ENCODE results near the gene ZXDC.

Gene ZXDC

GRCh38 chr3:126476166-126477060, 722 bp upstream of the ZXDC start:
- DNase-seq (ENCODE audit: low read depth, low spot score) = no peak
- Histone ChIP-seq H3K27ac (peak overlapping the region; percentile 64; the same call in 1 of the 2 replicates), H3K9me3 (ENCODE audit: low read depth, low read length) (no peaks in the 10 kb centered on the region), H3K9ac (ENCODE audit: insufficient read length) (peak overlapping the region; percentile 62), H3K4me3 (peak overlapping the region; percentile 78), H3K36me3 (ENCODE audit: insufficient read depth, low read length) (peaks cover 22% of the 10 kb centered on the region)
- TF ChIP-seq POLR2AphosphoS5 (IDR thresholded peaks at IDR 0.05; ENCODE audit: borderline replicate concordance, low read depth, low read length) = peak; percentile 71
- no peak for TF ChIP-seq EZH2 (IDR thresholded peaks at IDR 0.05)
- no peak for TF ChIP-seq FOXP2 (optimal IDR thresholded peaks at IDR 0.05; ENCODE audit: control extremely low read depth, extremely low read length, insufficient read depth)

GRCh38 chr3:126474498-126475412, 936 bp downstream of the ZXDC start:
- Histone ChIP-seq H3K9me3 (ENCODE audit: low read depth, low read length) (no peaks in the 10 kb centered on the region), H3K27ac (no peak overlapping the region), H3K4me3 (peak overlapping the region; percentile 81), H3K9ac (ENCODE audit: insufficient read length) (peak overlapping the region; percentile 86), H3K36me3 (ENCODE audit: insufficient read depth, low read length) (peaks cover 38% of the 10 kb centered on the region)
- DNase-seq (ENCODE audit: low read depth, low spot score) = no peak
- TF ChIP-seq FOXP2 (optimal IDR thresholded peaks at IDR 0.05; ENCODE audit: control extremely low read depth, extremely low read length, insufficient read depth) (no peak), POLR2AphosphoS5 (IDR thresholded peaks at IDR 0.05; ENCODE audit: borderline replicate concordance, low read depth, low read length) (no peak), EZH2 (IDR thresholded peaks at IDR 0.05) (no peak)

- Histone ChIP-seq H3K4me3 (peak overlapping the region; percentile 81), H3K9ac (ENCODE audit: insufficient read length) (peak overlapping the region; percentile 86), H3K9me3 (ENCODE audit: low read depth, low read length) (no peaks in the 10 kb centered on the region), H3K27ac (no peak overlapping the region; the same call in 1 of the 2 replicates), H3K36me3 (ENCODE audit: insufficient read depth, low read length) (peaks cover 51% of the 10 kb centered on the region)
- no peak for DNase-seq (ENCODE audit: low read depth, low spot score)
- TF ChIP-seq POLR2AphosphoS5 (IDR thresholded peaks at IDR 0.05; ENCODE audit: borderline replicate concordance, low read depth, low read length) (no peak), EZH2 (IDR thresholded peaks at IDR 0.05) (no peak), FOXP2 (optimal IDR thresholded peaks at IDR 0.05; ENCODE audit: control extremely low read depth, extremely low read length, insufficient read depth) (no peak)
Observed at GRCh38 chr3:126473292-126474168, 2.2 kb downstream of the ZXDC start.

DNA sequence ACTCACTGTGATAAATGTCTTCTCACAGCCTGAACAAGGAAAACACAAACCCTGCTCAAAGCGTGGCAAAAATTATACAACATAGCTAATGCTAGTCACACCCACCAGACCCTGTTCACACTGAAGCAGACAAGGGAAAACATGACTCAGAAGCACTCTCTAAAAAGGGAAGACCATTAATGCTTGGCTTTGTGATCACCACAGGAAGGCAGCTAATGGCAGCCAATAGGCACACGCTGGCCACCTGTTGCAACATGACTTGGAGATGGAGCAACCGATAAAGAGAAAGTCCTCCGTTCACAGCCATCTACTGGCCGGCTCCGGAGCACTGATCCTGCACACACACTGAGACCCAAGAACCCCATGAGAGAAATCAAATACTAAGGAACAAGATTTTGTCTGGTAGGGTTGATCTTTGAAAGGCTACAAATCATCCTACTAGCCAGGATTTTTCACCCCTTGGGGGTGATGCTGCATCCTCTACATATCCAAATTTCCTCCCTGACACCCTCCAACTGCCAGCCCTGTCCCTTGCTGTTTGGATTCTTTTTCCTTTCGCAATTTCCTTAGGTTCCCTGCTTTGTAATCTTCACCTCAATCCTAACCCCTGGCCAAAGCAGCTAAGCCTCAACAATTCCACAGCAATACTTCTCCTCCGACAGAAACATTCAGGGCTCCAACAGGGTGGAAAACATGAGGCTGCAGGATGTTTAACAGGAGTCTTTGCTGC, 3.2 kb downstream of the ZXDC start:
- no peaks in the 10 kb centered on the region for H3K9me3 ChIP-seq (ENCODE audit: low read depth, low read length)
- DNase-seq (ENCODE audit: low read depth, low spot score) = no peak
- H3K9ac ChIP-seq (ENCODE audit: insufficient read length) = peak overlapping the region; percentile 86
- peak overlapping the region; percentile 81 for H3K4me3 ChIP-seq
- TF ChIP-seq FOXP2 (optimal IDR thresholded peaks at IDR 0.05; ENCODE audit: control extremely low read depth, extremely low read length, insufficient read depth) (no peak), EZH2 (IDR thresholded peaks at IDR 0.05) (no peak)
- H3K27ac ChIP-seq = 0 out of 2 replicates have a peak overlapping the region, but pooled peaks have one; percentile 1
- H3K36me3 ChIP-seq (ENCODE audit: insufficient read depth, low read length) = peaks cover 61% of the 10 kb centered on the region

GRCh38 chr3:126469479-126469878, 6.2 kb downstream of the ZXDC start:
- no peak for TF ChIP-seq FOXP2 (optimal IDR thresholded peaks at IDR 0.05; ENCODE audit: control extremely low read depth, extremely low read length, insufficient read depth)
- no peak for TF ChIP-seq EZH2 (IDR thresholded peaks at IDR 0.05)
- TF ChIP-seq POLR2AphosphoS5 (IDR thresholded peaks at IDR 0.05; ENCODE audit: borderline replicate concordance, low read depth, low read length) = no peak
- no peak overlapping the region for H3K4me3 ChIP-seq
- H3K36me3 ChIP-seq (ENCODE audit: insufficient read depth, low read length) = peaks cover 91% of the 10 kb centered on the region
- H3K9me3 ChIP-seq (ENCODE audit: low read depth, low read length) = no peaks in the 10 kb centered on the region
- no peak for DNase-seq (ENCODE audit: low read depth, low spot score)
- no peak overlapping the region for H3K27ac ChIP-seq
- no peak overlapping the region for H3K9ac ChIP-seq (ENCODE audit: insufficient read length)

DNA sequence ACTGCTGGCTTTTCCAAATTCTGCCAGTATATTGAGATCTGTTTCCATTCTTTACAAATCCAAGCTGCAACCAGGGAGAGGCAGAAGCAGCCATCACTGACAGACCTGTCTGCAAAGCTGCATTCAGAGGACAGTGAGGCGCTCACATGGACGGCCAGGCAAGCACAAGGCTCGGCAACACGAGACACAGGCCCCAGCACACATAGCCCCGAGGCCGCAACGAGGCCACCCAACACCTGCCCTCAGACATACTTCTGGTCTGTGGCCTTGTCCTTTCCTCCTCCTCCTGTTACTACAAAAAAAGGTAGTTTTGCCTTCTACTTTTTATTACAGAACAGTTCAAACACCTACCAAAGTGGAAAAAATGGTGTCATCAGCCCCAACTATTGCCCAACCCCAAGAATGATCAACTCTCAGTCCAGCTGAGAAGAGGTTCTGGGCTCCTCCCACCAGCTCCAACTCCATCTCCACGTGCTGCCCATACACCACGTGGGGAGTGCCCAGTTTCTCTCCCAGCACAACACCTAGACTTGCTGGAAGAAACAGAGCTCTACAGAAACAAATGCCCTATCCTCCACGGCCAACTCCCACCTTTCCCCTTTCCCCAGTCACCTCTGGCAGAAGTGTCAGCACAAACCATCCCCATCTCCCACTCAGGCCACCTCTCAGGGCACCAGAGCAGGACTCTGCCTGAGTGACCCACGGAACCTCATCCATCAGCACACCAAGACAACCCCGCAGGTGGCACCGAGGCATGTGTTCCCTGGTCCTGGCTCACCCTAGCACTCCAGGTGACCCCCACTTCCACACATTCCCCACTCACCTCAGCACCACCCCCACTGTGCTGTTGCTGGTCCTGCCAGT, 7.4 kb downstream of the ZXDC start:
- TF ChIP-seq EZH2 (IDR thresholded peaks at IDR 0.05) = no peak
- TF ChIP-seq FOXP2 (optimal IDR thresholded peaks at IDR 0.05; ENCODE audit: control extremely low read depth, extremely low read length, insufficient read depth) = no peak
- TF ChIP-seq POLR2AphosphoS5 (IDR thresholded peaks at IDR 0.05; ENCODE audit: borderline replicate concordance, low read depth, low read length) = no peak
- Histone ChIP-seq H3K9ac (ENCODE audit: insufficient read length) (no peak overlapping the region), H3K9me3 (ENCODE audit: low read depth, low read length) (no peaks in the 10 kb centered on the region), H3K27ac (no peak overlapping the region), H3K4me3 (no peak overlapping the region), H3K36me3 (ENCODE audit: insufficient read depth, low read length) (peaks cover 95% of the 10 kb centered on the region)
- DNase-seq (ENCODE audit: low read depth, low spot score) = no peak

All from SK-N-MC (cell line).